ENCODE results near the gene AEBP2. TPM values are rescaled to one million over a fixed set of nuclear protein-coding genes. Genes with fewer than 3 reads are reported as not detected.

Gene AEBP2
- total RNA-seq, 1 donor from 2014 or later = 8.9 TPM

- DNase-seq (ENCODE audit: low read depth) = no peak
- no peak for TF ChIP-seq CTCF (conservative IDR thresholded peaks at IDR 0.05; ENCODE audit: low read depth, low read length)
- H3K4me3 ChIP-seq (ENCODE audit: low read depth, low read length) = no peak overlapping the region
These were observed 100.5 kb downstream of the AEBP2 start for GRCh38 chr12:19539836-19540235.

GRCh38 chr12:19542606-19543005 lies 103.3 kb downstream of the AEBP2 start:
- no peak overlapping the region for H3K4me3 ChIP-seq (ENCODE audit: low read depth, low read length)
- TF ChIP-seq CTCF (conservative IDR thresholded peaks at IDR 0.05; ENCODE audit: low read depth, low read length) = no peak
- no peak for DNase-seq (ENCODE audit: low read depth)

GRCh38 chr12:19544353-19544752 lies 105.1 kb downstream of the AEBP2 start:
- no peak overlapping the region for H3K4me3 ChIP-seq (ENCODE audit: low read depth, low read length)
- TF ChIP-seq CTCF (conservative IDR thresholded peaks at IDR 0.05; ENCODE audit: low read depth, low read length) = no peak
- DNase-seq (ENCODE audit: low read depth) = no peak

GRCh38 chr12:19545301-19545700 lies 106.0 kb downstream of the AEBP2 start:
- no peak for TF ChIP-seq CTCF (conservative IDR thresholded peaks at IDR 0.05; ENCODE audit: low read depth, low read length)

GRCh38 chr12:19546027-19546426 lies 106.7 kb downstream of the AEBP2 start:
- no peak overlapping the region for H3K4me3 ChIP-seq (ENCODE audit: low read depth, low read length)
- no peak for TF ChIP-seq CTCF (conservative IDR thresholded peaks at IDR 0.05; ENCODE audit: low read depth, low read length)
- DNase-seq (ENCODE audit: low read depth) = no peak

More at GRCh38 chr12:19545301-19545700, 106.0 kb downstream of the AEBP2 start:
- no peak for DNase-seq (ENCODE audit: low read depth)
- no peak overlapping the region for H3K4me3 ChIP-seq (ENCODE audit: low read depth, low read length)

- no peak overlapping the region for H3K4me3 ChIP-seq (ENCODE audit: low read depth, low read length)
- DNase-seq (ENCODE audit: low read depth) = no peak
- no peak for TF ChIP-seq CTCF (conservative IDR thresholded peaks at IDR 0.05; ENCODE audit: low read depth, low read length)
These were observed 107.4 kb downstream of the AEBP2 start for GRCh38 chr12:19546611-19547162.

- no peak for DNase-seq (ENCODE audit: low read depth)
- no peak overlapping the region for H3K4me3 ChIP-seq (ENCODE audit: low read depth, low read length)
- TF ChIP-seq CTCF (conservative IDR thresholded peaks at IDR 0.05; ENCODE audit: low read depth, low read length) = no peak
These were observed 108.0 kb downstream of the AEBP2 start for GRCh38 chr12:19547271-19547671.

All from epithelial cell of proximal tubule (primary cell).